Thyroid gland (tissue), 4 donors: ENCODE results near the gene CCDC117.
A peak's percentile ranks its signal among the peaks of the same experiment; 100 is the strongest.

Experiments
- CTCF ChIP-seq, 6 experiments: fragments of 200-600 bp in 3 of 6; fragments of 450-650 bp in 3 of 6; sonication (generic) in 3 of 6; IDR thresholded peaks; one replicate each; pipeline ENCODE4 v1.5.1; 2016 to 2019; ENCODE audit warnings: antibody characterized with exemption in 6 of 6, mild to moderate bottlenecking in 2 of 6, inconsistent platforms in 1 of 6, moderate library complexity in 1 of 6
- POLR2A ChIP-seq, 2 donors: fragments of 450-650 bp; IDR thresholded peaks; one replicate each; pipeline ENCODE4 v1.6.1; 2017; ENCODE audit warnings: antibody characterized with exemption in 2 of 2, mild to moderate bottlenecking in 2 of 2, moderate library complexity in 1 of 2

- TF ChIP-seq CTCF (IDR thresholded peaks at IDR 0.05), result no peak
- peak; percentile 69 to 96 for TF ChIP-seq POLR2A (IDR thresholded peaks at IDR 0.05)
Measured at GRCh38 chr22:28741785-28742561, 30.5 kb upstream of the CCDC117 start, which contains the start of the genes CHEK2 and HSCB.
